Measurements from ENCODE around the gene KCNH5.
"Not testable (repeated sequence)": the region's sequence is repeated elsewhere in the genome, so short reads cannot be mapped to it uniquely, and the experiment has no call there.

Gene KCNH5

DNA sequence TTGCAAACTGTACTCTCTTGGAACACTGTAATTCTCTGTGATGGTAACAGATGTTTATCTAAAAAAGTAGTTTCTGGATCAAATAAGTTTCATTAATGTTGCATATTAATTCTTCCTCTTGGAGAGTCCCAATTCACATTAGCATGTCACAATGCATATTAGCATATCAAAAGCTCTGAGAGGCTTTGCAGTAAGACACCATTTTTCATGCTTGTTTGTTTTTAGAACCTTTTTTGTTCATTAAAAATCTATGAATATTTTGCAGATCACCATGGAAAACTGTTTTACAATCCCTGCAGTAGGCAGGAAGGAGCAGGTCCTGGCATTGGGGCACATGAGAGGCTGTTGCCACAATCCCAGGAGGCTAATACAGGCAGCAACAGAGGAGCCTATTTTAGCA is 180.7 kb downstream of the KCNH5 start:
- DNase-seq = no peak

DNA sequence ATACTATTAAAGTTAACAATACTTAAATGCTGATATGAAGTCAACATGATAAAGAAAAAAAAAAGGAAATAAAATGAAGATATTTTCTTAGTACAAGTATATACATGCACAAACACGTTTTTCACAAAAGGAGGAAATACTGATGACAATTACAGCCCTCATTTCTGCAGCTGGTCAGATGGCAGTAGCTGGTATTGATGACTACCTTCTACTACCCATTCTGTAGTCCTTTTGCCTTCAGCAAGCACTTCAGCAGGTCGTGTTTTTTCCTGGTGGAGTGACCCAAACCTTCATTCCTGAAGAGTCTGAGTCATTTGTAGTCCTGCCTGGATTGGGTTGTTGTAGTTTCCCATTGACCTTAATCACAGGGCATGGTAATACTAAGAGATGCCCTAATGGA is 187.2 kb downstream of the KCNH5 start:
- DNase-seq = not testable (repeated sequence)

DNA sequence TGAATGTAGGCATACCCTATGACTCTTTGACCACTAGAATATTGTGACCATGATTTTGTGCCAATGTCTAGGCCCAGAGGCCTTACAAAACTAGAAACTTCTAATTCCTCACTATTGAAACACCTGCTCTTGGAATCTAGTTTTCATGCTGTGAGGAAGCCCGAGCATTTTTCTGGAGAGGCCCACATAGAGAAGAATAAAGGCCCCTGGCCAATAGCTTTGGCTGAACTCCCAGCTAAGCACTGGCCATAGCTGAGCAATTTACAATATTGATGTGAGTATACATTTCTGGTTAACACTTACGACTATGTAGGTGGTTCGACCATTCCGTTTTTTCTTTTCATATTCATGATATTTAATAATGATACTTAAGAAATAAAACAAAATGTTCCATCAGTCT is 190.3 kb downstream of the KCNH5 start:
- no peak for DNase-seq

DNA sequence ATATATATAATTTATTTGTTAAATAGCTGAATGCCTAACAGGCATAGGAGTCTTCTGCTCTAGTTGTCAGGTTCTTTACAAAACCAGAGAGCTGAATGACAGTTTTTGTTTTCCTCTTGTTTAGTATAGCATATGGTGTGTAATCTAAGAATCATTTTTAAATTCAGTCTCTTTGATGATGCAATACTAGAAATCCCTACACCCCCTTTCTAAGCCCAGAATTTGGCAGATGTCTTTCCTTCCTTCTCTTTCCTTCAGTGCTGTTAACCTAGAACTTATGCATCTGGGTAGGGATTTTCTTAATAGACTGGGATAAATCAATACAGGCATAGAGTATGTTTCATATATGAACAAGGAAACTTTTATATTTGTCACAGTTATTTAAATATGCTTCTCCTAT is 198.1 kb downstream of the KCNH5 start:
- DNase-seq = no peak

DNA sequence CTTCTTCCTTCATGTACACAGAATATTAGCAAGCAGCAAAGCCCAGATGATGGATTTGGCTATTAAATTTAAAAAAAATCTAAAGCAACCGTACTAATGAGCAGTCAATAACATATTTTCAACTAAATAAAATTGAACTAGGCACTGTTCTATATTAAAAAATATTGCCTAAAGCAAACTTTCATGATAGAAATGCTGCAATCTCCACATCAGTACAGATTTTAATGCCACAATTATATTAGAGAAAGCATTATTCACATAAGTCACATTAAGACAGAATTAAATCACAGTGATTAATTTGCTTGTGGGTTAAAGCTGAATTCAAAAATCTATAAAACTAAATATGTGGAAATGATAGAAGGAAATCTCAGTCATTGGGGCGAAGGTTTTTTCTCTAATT is 200.7 kb downstream of the KCNH5 start:
- DNase-seq = no peak

DNA sequence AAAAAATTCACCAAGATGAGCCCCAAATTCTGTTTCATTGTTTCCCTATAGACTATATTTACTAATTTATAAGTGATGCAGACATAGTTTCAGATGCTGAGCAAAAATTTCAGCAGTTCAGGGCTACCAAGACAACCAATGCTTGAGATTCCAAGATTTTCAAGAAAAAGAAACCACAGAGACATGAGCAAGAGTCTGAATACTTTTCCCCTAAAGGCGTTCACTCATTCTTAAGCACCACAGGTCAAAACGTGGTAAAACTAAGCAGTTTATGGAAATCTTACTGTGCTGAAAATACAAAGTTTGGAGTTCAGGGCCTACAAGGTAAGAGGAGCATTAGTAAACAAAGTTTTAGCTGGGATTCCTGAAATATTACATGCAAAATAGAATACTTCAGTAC is 221.2 kb downstream of the KCNH5 start:
- DNase-seq = no peak

DNA sequence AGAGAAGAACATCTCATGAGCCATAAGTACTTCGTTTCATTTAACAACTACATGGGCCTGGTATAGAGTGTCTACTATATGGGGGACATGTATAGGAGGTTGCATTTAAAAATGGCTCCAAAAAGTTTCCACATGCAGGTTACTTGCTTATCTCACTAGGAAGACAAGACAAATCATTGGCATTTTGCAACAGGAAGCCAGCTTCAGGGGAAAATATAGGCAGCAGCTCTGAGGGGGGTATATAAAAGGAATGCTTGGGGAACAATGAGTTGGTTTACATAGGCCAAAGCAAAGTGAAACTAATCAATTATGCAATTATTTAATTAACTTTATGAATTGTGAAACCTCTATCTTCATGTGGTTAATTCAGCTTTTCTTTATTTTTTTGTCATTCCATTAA is 225.3 kb downstream of the KCNH5 start:
- no peak for DNase-seq

DNA sequence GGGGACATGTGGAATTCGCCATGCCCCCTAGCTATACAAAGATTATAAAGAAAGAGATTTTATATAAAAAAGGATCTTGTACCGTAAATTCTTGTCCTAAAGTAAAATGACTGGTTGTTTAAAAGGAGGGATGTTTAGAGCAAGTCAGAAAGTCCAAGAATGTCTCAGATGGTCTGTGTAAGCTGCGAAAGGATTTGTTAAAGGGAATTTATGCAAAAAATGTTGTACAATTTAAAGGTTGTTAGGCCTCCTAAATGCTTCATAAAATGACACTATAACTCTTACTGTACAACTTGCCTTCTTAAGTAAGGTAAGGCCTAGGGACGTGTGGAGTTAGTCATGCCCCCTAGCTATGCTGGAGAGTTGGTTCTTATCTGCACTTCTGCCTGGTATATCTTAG is 237.6 kb downstream of the KCNH5 start:
- no peak for DNase-seq

DNA sequence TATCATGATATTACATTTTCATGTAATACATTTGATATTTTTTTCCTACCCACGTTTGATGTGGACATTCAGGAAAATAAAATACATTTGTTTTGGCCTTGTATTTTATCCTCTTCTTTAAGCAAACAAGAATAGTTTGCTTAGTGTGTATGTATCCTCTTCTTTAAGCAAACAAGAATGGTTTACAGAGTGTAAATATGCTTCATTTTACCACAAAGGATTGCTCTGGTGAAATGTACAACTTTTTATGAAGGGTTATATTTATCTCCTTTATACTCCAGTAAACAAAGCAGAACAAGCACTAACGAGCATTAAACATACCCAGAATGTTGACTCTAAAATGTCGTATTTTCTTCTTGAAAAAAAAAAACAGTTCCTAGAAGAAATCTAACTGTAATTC is 244.7 kb downstream of the KCNH5 start:
- DNase-seq = no peak

DNA sequence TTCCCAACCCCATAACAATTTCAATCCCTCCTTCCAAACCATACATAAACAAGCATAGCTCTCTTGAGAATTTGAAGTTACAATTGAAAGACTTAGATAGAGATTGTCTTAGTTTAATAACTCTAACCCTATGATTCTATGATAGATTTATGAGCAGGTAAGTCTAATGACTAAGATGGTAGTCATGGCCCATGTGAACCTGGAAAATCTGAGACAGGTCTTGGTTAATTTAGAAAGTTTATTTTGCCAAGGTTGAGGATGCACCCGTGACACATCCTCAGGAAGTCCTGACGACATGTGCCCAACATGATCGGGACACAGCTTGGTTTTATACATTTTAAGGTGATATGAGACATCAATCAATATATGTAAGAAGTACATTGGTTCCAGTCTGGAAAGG is 248.8 kb downstream of the KCNH5 start:
- DNase-seq = no peak

DNA sequence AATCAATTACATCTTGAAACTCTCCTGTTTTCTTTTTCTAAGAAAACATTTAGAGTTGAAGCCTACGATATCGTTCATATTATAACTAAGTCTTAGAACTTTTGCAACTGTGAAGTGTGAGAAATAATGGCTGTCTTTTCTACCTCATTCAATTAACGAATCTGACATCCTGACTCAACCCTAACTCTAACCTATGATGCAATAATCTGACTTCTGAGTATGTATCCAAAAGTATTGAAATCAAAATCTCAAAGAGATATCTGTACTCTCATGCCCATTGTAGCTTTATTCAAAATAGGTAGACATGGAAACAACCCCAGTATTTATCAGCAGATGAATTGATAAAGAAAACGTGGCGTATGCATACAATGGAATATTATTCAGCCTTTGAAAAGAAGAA is 252.7 kb downstream of the KCNH5 start:
- no peak for DNase-seq

DNA sequence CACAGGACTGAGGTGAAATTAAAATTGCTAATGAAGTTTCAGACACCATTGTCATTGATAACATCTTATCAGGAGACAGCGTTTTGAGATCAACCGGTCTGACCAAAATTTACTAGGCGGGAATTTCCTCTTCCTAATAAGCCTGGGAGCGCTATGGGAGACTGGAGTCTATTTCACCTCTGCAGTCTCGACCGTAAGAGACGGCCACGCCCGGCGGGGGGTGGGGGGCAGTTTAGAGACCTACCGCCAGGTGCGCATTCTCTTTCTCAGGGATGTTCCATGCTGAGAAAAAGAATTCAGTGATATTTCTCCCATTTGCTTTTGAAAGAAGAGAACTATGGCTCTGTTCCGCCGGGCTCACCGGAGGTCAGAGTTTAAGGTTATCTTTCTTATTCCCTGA is 263.9 kb downstream of the KCNH5 start:
- not testable (repeated sequence) for DNase-seq

DNA sequence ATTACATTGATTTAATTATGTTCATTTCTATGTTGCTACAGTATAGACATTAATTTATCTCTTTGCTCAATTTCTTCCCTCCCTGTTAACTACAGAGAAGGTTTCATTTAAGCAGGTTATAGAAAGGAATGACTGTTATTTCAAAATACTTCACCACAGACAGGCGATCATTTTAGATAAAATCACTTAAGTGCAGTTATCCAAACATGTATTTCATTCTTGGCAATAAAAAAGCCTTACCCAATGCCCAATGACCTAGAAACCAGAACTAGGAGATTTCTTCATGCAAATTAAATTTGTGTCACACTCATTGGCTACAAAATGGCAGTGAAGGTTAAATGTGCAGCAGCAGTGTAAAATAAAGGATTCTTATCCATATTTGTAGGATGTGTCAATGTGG is 266.4 kb downstream of the KCNH5 start:
- no peak for DNase-seq

DNA sequence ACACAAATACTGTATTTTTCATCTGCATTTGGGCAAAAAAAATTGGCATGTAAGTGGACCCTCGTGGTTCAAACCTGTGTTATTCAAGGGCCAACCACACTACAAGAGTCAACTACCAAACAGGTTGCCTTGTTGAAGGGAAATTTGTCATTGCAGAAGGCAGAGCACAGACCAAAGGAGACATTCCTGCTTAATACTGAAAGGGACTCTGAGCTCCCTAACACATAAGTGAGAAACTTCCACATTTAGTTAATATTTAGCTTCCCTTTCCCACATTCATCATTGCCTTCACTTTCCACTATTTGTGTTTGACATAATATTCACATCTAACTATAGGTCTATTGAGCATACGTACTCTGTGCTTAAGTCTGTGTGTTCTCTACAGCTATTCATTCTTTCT is 266.9 kb downstream of the KCNH5 start:
- DNase-seq = no peak

DNA sequence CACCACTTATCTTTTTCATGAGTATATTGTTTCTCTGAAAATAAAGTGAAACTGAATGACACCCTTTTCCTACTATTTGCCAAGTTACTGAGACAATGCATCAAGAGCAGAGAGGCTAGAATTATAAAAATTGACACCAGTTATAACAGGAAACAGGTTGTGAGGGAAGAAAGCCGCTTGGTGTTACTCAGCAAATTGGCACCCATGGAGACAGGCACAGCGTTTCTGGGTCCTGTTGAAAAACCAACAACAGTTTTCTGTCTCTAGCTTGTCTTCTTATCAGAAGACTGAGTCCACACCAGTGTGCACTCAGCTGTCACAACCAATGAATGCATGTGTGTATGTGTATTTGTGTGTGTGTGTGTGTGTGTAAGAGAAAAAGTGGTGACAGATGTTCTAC is 267.7 kb downstream of the KCNH5 start:
- DNase-seq = no peak

DNA sequence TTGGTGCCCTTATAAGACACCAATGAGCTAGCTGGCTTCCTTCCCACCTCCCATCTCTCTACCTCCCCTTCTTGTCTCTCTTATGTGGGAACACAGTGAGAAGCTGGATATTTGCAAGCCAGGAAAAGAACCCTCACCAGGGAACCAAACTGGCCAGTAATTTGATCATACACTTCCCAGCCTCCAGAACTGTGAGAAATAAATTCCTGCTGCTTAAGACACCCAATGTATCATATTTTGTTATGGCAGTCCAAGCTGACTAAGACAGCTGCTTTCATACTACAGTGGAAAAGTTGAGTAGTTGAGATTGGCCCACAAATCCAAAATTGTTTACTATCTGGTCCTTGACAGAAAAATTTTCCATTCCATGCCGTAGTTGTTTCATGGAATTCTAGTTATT is 269.0 kb downstream of the KCNH5 start:
- DNase-seq = no peak

DNA sequence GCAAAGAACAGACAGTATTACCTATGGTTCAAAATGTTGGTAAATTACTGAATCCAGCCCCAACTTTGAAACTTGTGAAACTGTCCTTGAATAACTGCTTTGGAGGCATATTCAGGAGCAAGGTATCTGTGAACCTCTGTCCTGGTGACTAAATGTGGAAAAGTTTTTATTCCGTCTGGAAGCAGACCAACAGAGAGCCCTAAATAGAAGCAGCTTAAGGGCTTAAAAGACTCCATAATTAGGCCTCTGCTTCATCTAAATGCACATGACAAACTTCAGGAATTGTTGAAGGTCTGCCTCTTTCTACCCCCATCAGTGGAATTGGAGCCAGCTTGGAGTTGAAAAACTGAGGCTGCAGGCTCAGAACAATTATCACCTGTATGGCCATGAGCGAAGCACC is 276.5 kb downstream of the KCNH5 start:
- no peak for DNase-seq

DNA sequence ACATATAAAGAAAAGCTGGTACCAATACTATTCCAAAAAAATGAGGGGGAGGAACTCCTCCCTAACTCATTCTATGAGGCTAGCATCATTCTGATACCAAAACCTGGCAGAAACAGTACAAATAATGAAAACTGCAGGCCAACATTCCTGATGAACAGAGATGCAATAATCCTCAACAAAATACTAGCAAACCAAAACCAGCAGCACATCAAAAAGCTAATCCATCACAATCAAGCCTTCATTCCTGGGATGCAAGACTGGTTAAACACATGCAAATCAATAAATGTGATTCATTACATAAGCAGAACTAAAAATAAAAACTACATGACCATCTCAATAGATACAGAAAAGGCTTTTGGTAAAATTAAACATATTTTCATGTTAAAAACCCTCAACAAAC is 281.3 kb downstream of the KCNH5 start:
- DNase-seq = no peak

DNA sequence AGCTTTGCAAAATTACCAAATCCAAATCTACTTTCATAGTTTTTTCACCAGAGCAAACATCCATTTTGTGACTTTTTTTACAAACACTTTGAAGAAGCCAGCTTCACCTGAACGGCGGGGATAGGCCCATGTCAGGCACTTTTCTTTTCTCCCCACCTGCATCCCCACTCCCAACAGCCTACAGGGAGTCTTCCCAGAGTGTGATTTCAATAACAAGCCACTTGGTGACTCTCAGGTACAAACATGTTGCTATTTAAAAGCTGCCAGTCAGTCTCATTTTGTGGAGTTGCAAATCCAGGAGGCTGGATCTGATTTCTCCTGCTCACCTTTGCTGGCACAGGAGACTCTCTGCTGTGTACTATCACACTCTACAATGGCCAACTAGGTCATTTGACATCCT is 285.5 kb downstream of the KCNH5 start:
- no peak for DNase-seq

DNA sequence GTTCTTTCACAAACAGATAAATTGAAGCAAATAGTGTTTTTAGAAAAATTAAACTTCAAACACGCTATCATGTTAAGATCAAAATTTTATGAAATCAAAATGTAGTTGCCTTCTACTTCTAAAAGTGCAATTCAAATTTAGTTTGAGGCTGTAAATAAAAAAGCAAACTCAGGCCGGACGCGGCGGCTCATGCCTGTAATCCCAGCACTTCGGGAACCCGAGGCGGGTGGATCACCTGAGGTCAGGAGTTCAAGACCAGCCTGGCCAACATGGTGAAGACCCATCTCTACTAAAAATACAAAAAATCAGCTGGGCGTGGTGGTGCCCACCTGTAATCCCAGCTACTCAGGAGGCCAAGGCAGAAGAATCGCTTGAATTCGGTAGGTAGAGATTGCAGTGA is 298.4 kb downstream of the KCNH5 start:
- not testable (repeated sequence) for DNase-seq

DNA sequence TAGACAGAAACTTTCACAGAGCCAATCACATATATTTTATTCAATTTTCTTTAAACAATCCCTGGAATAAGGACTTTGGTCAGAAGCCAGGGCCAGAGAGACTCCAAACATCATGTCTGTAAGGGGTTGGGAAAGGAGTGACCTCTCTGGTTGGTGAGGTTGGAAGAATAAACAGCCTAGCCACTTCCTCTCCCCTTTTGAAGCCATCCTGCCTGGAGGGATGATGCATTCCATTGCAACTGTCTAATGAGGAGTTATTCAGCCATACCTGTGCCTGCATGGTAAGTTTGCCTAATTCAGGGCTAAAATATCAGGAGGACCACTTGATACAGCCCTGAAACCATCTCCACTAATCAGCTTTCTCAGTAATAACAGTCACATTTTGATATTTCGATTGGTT is 299.8 kb downstream of the KCNH5 start:
- no peak for DNase-seq

DNA sequence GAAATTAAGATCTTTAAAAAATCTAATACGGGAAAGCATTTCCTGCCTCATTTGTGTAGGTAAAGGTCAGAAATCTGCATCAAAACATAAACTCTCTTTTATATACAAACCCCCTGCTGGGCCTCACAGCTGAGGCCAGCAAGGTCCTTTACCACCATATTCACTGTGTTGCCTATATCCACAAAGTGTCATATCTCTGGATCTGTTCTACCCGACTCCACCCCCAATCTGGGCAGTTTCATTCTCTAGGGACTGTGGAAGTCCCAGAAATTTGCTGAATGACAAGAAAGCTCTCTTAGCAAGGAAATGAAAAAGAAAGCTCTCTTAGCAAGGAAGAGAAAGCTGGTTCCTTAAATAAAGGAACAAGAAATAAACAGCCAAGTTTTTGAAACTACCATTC is 301.7 kb downstream of the KCNH5 start:
- DNase-seq = no peak

DNA sequence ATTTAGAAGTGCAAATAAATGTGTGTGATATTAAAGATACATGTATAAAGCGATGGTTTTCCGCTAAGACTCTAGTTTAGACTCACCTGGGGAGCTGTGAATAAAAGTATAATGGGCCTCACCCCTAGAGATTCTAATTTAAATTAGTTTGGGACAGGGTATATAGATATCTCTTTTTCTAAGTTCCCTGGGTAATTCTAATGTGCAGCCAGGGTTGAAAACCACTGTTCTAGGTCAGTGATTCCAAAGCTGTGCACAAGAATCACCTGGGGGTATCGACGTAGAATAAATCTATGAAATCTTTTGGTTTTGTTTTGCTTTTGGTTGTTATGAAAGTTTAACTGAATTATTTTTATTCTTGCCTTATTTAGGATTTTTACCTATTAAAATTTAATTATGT is 302.1 kb downstream of the KCNH5 start:
- DNase-seq = no peak

DNA sequence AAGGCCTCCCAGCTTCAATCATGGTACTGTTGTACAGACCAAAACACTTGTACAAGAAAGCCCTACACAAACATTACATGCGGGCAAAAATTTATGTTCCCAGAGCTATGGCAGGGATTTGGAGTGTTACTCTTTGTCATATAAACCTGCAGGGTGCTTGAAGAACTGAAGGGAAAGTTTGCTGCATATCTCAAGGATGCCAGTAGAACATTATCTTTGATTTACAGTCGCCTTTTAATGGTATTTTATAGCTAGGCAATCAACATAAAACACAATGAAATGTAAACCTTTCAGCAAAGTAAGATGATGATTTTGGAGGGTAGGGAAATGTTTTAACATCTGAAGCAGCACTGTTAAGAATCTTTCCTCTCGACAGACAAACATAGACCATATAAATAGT is 305.6 kb downstream of the KCNH5 start:
- no peak for DNase-seq

DNA sequence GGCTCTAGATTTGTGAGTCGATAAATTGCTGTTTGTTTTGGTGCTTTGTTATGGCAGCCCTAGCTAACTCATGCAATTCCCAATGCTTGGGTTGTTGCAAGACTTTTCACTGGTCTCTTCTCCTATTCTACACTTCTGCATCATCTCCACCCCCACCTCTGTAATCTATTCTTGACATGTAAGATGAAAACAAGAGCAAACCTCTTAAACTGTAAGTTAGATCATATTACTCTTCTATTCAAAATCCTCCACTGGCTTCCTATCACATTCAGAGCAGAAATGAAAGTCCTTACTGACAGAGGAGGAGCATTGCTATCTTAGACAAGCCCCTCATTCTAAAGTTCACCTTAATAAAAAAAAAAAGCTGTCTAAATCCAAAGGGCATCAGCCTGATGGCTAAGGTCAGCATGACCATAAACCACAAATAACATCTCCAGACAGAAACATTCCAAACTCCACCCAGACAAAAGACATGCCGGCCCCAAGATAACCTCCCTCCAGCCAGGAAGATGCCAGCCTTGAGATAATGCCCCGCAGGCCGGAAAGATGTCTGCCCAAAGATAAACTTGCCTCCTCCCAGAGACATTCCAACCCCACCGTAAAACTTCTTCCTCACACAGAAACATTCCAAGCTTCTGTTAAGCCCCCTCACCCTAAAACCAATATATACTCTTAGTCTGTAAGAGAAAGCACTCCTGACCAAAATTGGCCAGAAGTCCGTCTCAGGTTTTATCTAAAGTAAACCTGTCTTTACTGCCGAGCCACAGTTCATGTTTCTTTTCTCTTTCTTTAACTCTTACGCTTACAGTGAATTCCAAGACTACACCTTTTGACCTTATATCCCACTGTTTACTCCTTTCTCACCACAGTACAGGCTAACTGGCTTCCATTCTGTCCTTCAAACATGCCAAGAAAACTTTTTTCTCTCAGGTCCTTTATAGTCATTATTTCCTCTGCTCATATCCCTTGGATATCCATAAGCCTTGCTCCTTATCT is 308.9 kb downstream of the KCNH5 start:
- no peak for DNase-seq
